G401 (cell line): ENCODE measurements around the gene TNRC6B. TPM values are rescaled to one million over a fixed set of nuclear protein-coding genes. Genes with fewer than 3 reads are reported as not detected.
"Not testable (repeated sequence)": the region's sequence is repeated elsewhere in the genome, so short reads cannot be mapped to it uniquely, and the experiment has no call there.

Source experiments
- DNase-seq: peaks from one replicate; pipeline ENCODE4 v3.0.0-alpha.2; 2015; ENCODE audit warnings: low spot score
- in situ Hi-C: cut with HindIII; loops from 2 replicates; pipeline ENCODE4 v1.10.0; 2016; ENCODE audit warnings: low sequenced_read_pairs, mixed read lengths
- total RNA-seq: library from RNA; depleted of rRNA; stranded (reverse); fragments of >200 nt; shearing (Covaris generic); gene quantifications from 2 replicates; pipeline ENCODE4 v1.2.3, GENCODE V29; 2014; rRNA removed

TNRC6B gene
- total RNA-seq, 1 experiment from 2014 or later = 11.1 TPM

DNA sequence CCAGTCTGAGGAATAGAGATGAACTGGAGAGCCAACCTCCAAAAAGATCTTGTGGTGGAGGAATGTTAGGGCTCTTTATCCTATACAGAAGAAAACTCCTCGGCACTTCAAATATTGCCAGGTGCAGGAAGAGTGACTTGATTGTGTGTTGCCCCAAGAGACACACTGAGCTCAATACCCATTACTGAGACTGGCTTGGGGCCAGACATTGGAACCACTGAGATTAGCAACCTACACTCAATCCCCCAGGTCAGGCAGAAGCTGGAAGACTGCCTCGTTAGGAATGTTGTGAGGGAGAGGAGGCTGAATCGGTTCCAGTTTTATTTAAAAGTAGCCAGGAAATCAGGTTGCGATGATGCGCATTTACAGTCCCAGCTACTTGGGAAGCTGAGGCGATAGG, 190.3 kb downstream of the TNRC6B start:
- in situ Hi-C loops = no loop called here

DNA sequence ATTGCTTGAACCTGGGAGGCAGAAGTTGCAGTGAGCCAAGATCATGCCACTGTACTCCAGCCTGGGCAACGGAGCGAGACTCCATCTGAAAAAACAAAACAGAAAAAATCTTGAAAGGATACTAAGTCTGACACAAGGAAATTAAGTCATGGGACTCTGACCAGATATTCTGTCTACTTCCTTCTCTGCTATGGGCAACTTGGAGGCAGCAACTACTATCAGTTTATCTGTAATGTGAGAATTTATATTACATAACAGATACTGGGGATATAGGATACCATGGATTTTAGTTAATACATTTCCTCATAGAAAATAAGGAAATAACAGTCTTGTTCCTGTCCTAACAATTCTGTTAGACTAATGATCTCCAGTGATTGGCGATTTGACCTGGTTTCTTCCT, 191.1 kb downstream of the TNRC6B start:
- in situ Hi-C loops = no loop called here
- DNase-seq = no peak

More for the DNA sequence above, 190.3 kb downstream of the TNRC6B start:
- DNase-seq = no peak

DNA sequence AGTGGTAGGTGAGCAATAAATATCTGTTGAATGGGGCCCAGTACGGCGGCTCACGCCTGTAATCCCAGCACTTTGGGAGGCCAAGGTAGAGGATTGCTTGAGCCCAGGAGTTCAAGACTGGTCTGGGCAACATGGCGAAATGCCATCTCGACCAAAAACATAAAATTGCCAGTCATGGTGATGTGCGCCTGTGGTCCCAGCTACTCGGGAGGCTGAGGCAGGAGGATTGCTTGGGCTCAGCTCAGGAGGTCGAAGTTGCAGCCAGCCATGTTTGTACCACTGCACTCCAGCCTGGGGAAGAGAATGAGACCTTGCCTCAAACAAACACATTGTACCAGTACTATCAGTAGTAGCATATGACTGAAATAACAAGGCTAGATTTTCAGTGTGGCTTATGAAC, 196.8 kb downstream of the TNRC6B start:
- in situ Hi-C loops = no loop called here
- no peak for DNase-seq

DNA sequence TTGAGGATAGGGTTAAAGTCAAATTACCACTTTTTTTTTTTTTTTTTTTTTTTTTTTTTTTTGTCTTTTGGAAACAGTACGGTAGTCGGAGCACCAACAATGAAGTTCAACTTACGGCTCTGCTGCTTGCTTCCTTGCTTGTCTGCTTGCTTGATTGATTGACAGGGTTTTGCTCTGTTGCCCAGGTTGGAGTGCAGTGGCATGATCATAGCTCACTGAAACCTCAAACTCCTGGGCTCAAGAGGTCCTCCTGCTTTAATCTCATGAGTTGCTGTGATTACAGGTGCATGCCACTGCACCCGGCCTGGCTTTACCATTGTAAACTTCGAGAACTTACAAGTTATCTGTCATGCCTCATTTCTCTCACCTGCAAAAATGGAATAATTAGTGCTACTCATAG, 198.4 kb downstream of the TNRC6B start:
- no peak for DNase-seq
- in situ Hi-C loops = no loop called here

DNA sequence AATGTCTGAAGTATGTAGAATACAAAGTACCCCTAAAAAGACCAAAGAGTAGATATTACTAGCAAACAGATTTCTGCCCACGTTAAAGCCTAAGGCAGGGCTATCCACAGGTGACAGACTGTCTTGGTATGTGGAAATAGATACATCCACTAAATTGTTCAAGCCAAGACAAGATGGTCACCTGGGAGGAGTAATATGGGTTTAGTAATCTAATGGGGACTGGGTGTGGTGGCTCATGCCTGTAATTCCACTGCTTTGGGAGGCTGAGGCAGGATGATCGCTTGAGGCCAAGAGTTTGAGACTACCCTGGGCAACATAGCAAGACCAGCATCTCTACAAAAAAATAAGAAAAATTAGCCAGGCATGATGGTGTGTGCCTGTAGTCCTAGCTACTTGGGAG, 200.2 kb downstream of the TNRC6B start:
- no peak for DNase-seq
- in situ Hi-C loops = no loop called here

DNA sequence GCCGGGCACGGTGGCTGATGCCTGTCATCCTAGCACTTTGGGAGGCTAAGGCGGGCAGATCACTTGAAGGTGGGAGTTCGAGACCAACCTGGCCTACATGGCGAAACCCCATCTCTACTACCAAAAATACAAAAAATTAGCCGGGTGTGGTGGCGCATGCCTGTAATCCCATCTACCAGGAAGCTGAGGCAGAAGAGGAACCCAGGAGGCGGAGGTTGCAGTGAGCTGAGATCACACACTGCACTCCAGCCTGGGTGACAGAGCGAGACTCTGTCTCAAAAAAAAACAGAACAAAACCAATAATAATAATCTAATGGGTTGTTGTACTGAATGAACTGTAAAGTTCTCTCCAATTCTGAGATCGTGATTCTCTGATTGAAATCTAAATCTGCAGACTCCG, 200.7 kb downstream of the TNRC6B start:
- DNase-seq, in situ Hi-C loops: not testable (repeated sequence)

DNA sequence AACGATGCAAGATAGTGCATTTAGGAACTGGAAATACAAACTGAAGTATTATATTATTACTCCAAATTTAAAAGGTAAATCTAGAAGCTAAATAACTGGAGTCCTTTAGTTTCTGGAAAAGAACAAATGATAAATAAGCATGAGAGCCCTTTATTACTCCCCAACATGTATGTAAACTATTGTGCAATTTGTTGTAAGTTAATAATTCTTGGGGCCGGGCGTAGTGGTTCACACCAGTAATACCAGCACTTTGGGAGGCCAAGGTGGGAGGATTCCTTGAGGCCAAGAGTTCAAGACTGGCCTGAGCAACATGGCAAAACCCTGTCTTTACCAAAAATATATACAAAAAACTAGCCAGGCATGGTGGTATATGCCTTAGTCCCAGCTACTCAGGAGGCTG, 203.7 kb downstream of the TNRC6B start:
- in situ Hi-C loops = no loop called here
- no peak for DNase-seq

DNA sequence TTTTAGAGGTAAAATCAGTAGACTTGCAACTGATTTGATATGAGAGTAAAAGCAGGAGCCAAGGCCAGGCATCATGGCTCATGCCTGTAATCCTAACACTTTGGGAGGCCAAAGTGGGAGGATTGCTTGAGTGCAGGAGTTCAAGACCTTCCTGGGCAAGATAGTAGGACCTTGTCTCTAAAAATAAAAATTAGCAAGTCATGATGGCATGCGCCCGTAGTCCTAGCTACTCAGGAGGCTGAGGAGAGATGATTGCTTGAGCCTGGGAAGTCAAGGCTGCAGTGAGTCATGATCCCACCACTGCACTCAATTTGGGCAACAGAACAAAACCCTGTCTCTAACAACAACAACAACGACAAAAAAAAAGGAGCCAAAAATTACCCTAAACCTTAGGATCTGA, 206.2 kb downstream of the TNRC6B start:
- no peak for DNase-seq
- in situ Hi-C loops = no loop called here

DNA sequence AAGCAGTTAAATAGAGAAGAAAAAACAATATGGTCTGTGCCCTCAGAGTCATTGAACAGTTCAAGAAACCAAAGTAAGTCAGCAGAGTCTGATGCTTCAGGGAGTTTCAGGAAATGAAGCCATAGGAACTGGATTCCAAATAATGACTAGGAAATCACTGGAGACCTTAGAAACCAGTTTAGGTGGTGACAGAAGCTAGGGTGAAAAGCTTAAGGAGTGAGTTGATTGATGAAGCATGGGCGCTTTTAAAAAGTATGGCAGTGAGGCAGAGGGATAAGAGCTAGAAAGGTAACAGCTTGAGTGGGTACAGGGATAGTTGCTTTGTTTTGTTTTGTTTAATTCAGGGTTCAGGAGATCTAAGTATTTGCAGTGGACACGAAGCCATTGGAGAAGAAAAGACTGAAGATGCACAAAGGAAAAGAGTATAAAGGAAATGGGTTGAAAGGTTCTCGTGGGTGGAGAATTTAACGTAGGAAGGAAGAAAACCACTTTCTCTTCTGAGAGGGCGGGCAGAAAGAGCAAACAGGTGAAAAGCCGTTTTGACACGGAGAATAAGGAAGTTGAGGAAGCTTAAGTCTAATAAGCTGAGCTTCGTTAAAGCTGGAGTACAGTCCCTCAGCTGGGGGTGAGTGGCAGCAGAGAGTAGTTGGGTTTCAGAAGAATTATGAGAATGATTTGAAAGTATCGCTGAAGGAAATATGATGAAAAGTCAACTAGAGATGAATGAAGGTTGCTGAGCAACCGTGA, 207.5 kb downstream of the TNRC6B start:
- no peak for DNase-seq
- in situ Hi-C loops = no loop called here

Other genes starting within 250 kb of the TNRC6B start
- not detected in 2 replicates for gene TMA7B, start 217.5 kb upstream of the TNRC6B start, total RNA-seq
- gene FAM83F, start 183.0 kb upstream of the TNRC6B start, total RNA-seq = 0.12 and 0.27 TPM in 2 replicates
- 264 and 285 TPM in 2 replicates for gene ADSL, start 168.6 kb downstream of the TNRC6B start, total RNA-seq
- gene SGSM3, start 192.7 kb downstream of the TNRC6B start, total RNA-seq = 97.5 and 110 TPM in 2 replicates